Liver (tissue), 9 donors: Measurements from ENCODE around the gene NPPB. TPM values are rescaled to one million over a fixed set of nuclear protein-coding genes. Genes with fewer than 3 reads are reported as not detected.

Source experiments
- DNase-seq: peaks from one replicate; pipeline ENCODE4 v3.0.0-alpha.2; 2017; ENCODE audit warnings: low spot score
- H3K27ac ChIP-seq, 2 donors: one replicate each; pipeline ENCODE4 v1.7.0; 2013; ENCODE audit warnings: inconsistent platforms in 2 of 2, low read length in 2 of 2, control low read depth in 1 of 2, low read depth in 1 of 2, mild to moderate bottlenecking in 1 of 2
- H3K27me3 ChIP-seq, 4 donors: one replicate each; pipeline versions ENCODE4 v1.6.1 to v1.7.0; 2013; ENCODE audit warnings: low read length in 3 of 4, inconsistent platforms in 1 of 4, mild to moderate bottlenecking in 1 of 4, moderate library complexity in 1 of 4; ENCODE audit not compliant: control insufficient read depth in 4 of 4, insufficient read depth in 4 of 4
- H3K36me3 ChIP-seq, 4 donors: one replicate each; pipeline versions ENCODE4 v1.6.1 to v1.7.0; 2013; ENCODE audit warnings: low read length in 3 of 4, mild to moderate bottlenecking in 3 of 4, low read depth in 1 of 4, moderate library complexity in 1 of 4; ENCODE audit not compliant: control insufficient read depth in 4 of 4, insufficient read depth in 3 of 4
- H3K4me1 ChIP-seq, 4 donors: one replicate each; pipeline versions ENCODE4 v1.6.1 to v1.7.0; 2013; ENCODE audit warnings: low read length in 3 of 4, mild to moderate bottlenecking in 3 of 4, moderate library complexity in 1 of 4; ENCODE audit not compliant: control insufficient read depth in 4 of 4, insufficient read depth in 4 of 4
- H3K4me3 ChIP-seq, 3 donors: one replicate each; pipeline versions ENCODE4 v1.6.1 to v1.7.0; 2013; ENCODE audit warnings: low read length in 3 of 3, control low read depth in 1 of 3, low read depth in 1 of 3, mild to moderate bottlenecking in 1 of 3
- H3K9ac ChIP-seq, 2 donors: one replicate each; pipeline ENCODE4 v1.7.0; 2013; ENCODE audit warnings: low read length in 2 of 2, mild to moderate bottlenecking in 2 of 2, moderate library complexity in 2 of 2, control low read depth in 1 of 2, low read depth in 1 of 2
- H3K9me3 ChIP-seq, 4 donors: one replicate each; pipeline versions ENCODE4 v1.6.1 to v1.7.0; 2013; ENCODE audit warnings: low read length in 3 of 4; ENCODE audit not compliant: control insufficient read depth in 4 of 4
- ATF3 ChIP-seq: IDR thresholded peaks from 2 replicates; pipeline ENCODE4 v1.6.1; 2016; ENCODE audit warnings: antibody characterized with exemption
- CTCF ChIP-seq: fragments of 150-350 bp; IDR thresholded peaks from 2 replicates; pipeline ENCODE4 v1.5.1; 2017; ENCODE audit warnings: improper control_type of control experiment, low read depth, low read length; ENCODE audit not compliant: missing input control
- EGR1 ChIP-seq, 2 donors: IDR thresholded peaks; 2 replicates each; pipeline ENCODE4 v1.6.1; 2016 to 2018; ENCODE audit warnings: antibody characterized with exemption in 2 of 2, low read depth in 2 of 2
- FOXA1 ChIP-seq: IDR thresholded peaks from 2 replicates; pipeline ENCODE4 v1.6.1; 2016; ENCODE audit warnings: antibody characterized with exemption
- FOXA2 ChIP-seq: IDR thresholded peaks from 2 replicates; pipeline ENCODE4 v1.6.1; 2016; ENCODE audit warnings: antibody characterized with exemption
- GABPA ChIP-seq, 2 donors: IDR thresholded peaks in 1 of 2; conservative IDR thresholded peaks in 1 of 2; 2 replicates each; pipeline ENCODE4 v1.6.1; 2016; ENCODE audit warnings: antibody characterized with exemption in 2 of 2, mild to moderate bottlenecking in 1 of 2, moderate library complexity in 1 of 2
- HNF4A ChIP-seq, 2 donors: conservative IDR thresholded peaks; 2 replicates each; pipeline ENCODE4 v1.6.1; 2016; ENCODE audit warnings: antibody characterized with exemption in 2 of 2, mild to moderate bottlenecking in 2 of 2
- HNF4G ChIP-seq: IDR thresholded peaks from 2 replicates; pipeline ENCODE4 v1.6.1; 2016; ENCODE audit warnings: antibody characterized with exemption
- JUND ChIP-seq, 2 donors: IDR thresholded peaks; 2 replicates each; pipeline ENCODE4 v1.6.1; 2016; ENCODE audit warnings: antibody characterized with exemption in 2 of 2
- MAX ChIP-seq: IDR thresholded peaks from 2 replicates; pipeline ENCODE4 v1.6.1; 2016; ENCODE audit warnings: antibody characterized with exemption
- NR2F2 ChIP-seq: IDR thresholded peaks from 2 replicates; pipeline ENCODE4 v1.6.1; 2016; ENCODE audit warnings: antibody characterized with exemption
- RAD21 ChIP-seq, 2 donors: IDR thresholded peaks; 2 replicates each; pipeline ENCODE4 v1.6.1; 2016; ENCODE audit warnings: antibody characterized with exemption in 2 of 2, mild to moderate bottlenecking in 2 of 2
- REST ChIP-seq: IDR thresholded peaks from 2 replicates; pipeline ENCODE4 v1.6.1; 2016; ENCODE audit warnings: antibody characterized with exemption, mild to moderate bottlenecking
- SP1 ChIP-seq: IDR thresholded peaks from 2 replicates; pipeline ENCODE4 v1.6.1; 2018; ENCODE audit warnings: antibody characterized with exemption, mild to moderate bottlenecking
- TAF1 ChIP-seq: conservative IDR thresholded peaks from 2 replicates; pipeline ENCODE4 v1.6.1; 2016; ENCODE audit warnings: antibody characterized with exemption, mild to moderate bottlenecking
- YY1 ChIP-seq: IDR thresholded peaks from 2 replicates; pipeline ENCODE4 v1.6.1; 2016; ENCODE audit warnings: antibody characterized with exemption, mild to moderate bottlenecking
- ZBTB33 ChIP-seq: IDR thresholded peaks from 2 replicates; pipeline ENCODE4 v1.6.1; 2016; ENCODE audit warnings: antibody characterized with exemption
- WGBS: extraction: QIAGEN DNeasy Blood & Tissue Kit; methylation state at CpG from one replicate; pipeline ENCODE4 v1.1.7; 2013; 5-methylcytosine and 5-hydroxymethylcytosine counted together
- polyA plus RNA-seq, 2 donors: library from polyadenylated mRNA; stranded (reverse) in 1 of 2; unstranded in 1 of 2; fragments of 200-250 nt in 1 of 2; fragments of >200 nt in 1 of 2; fragmentation: Nextera tagmentation in 1 of 2; extraction: Ambion mirVana in 1 of 2; gene quantifications; one replicate each; pipeline versions ENCODE4 v1.2.1 to v1.2.3, GENCODE V29; 2013 to 2015
- total RNA-seq, 2 donors: library from RNA; depleted of rRNA; stranded (reverse); fragments of >200 nt; gene quantifications; one replicate each; pipeline ENCODE4 v1.2.3, GENCODE V29; 2014
- donor health status: healthy.
- donor health status: healthy.
- donor health status: healthy.
- donor health status: healthy.
- donor health status: healthy.

Gene NPPB
- total and polyA plus RNA-seq, 4 donors = not detected

- TF ChIP-seq ZBTB33 = no peak
Measured at GRCh38 chr1:11857164-11857851, 1.4 kb downstream of the NPPB start (continued).

- no peak overlapping the region for H3K4me3 ChIP-seq
- no peak overlapping the region for H3K27ac ChIP-seq
- no peak overlapping the region for H3K9ac ChIP-seq
- peaks cover 0 to 19% (median under 1%) of the 10 kb centered on the region in 4 donors for H3K27me3 ChIP-seq
- TF ChIP-seq ZBTB33 (no peak), JUND (IDR thresholded peaks at IDR 0.05) (no peak), CTCF (no peak), REST (no peak), FOXA2 (no peak), EGR1 (IDR thresholded peaks at IDR 0.05; ENCODE audit: low read depth in 2 of 2) (no peak), HNF4A (conservative IDR thresholded peaks at IDR 0.05) (no peak), MAX (no peak), ATF3 (no peak), GABPA (IDR thresholded peaks at IDR 0.05 in 1 of 2, conservative IDR thresholded peaks at IDR 0.05 in 1 of 2) (no peak), SP1 (no peak), FOXA1 (no peak), YY1 (no peak), RAD21 (IDR thresholded peaks at IDR 0.05) (no peak), NR2F2 (no peak), HNF4G (no peak), TAF1 (no peak)
- DNase-seq = no peak
- H3K4me1 ChIP-seq = peaks cover 0 to 4% (median 2%) of the 10 kb centered on the region in 4 donors
- H3K9me3 ChIP-seq = no peaks in the 10 kb centered on the region
- H3K36me3 ChIP-seq = no peaks in the 10 kb centered on the region
- 61% methylated on average over 3 of the region's 3 CpGs for WGBS
Measured at GRCh38 chr1:11856698-11857097, 2.0 kb downstream of the NPPB start.
